DOHH2 (cell line): ENCODE results near the gene EPB41L3.

ENCODE experiments used
- EZH2phosphoT487 ChIP-seq: fragments of 200-600 bp; sonication (generic); IDR thresholded peaks from 2 replicates; pipeline ENCODE4 v1.6.1; 2017; ENCODE audit warnings: borderline replicate concordance, mild to moderate bottlenecking, antibody characterized with exemption, low read length, moderate library complexity, mixed read lengths
- TF ChIP-seq, protein P1 (sequence below): fragments of 200-600 bp; sonication (generic); IDR thresholded peaks from one replicate; pipeline ENCODE4 v1.5.1; 2014; ENCODE audit warnings: antibody characterized with exemption, mild to moderate bottlenecking, low read depth, low read length; ENCODE audit not compliant: poor library complexity, severe bottlenecking

DNA sequence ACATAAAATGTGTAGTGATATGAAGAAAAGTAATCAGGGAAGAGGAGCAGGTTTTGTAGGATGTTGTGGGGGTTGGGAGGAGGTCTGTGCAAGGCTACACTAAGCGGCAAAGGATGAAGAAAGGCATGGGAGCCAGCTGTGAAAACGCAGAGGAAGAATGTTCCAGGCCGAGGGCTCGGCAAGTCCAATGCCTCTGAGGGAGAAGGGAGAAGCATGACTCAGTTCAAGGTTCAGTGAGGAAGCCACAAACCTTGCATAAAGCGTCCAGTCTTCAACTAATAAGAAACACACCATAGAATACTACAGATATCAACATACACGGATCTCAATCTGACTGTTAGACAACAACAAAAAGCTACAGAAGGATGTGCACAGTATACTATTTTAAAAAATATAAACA is 16.2 kb downstream of the EPB41L3 start:
- TF ChIP-seq, protein P1, sequence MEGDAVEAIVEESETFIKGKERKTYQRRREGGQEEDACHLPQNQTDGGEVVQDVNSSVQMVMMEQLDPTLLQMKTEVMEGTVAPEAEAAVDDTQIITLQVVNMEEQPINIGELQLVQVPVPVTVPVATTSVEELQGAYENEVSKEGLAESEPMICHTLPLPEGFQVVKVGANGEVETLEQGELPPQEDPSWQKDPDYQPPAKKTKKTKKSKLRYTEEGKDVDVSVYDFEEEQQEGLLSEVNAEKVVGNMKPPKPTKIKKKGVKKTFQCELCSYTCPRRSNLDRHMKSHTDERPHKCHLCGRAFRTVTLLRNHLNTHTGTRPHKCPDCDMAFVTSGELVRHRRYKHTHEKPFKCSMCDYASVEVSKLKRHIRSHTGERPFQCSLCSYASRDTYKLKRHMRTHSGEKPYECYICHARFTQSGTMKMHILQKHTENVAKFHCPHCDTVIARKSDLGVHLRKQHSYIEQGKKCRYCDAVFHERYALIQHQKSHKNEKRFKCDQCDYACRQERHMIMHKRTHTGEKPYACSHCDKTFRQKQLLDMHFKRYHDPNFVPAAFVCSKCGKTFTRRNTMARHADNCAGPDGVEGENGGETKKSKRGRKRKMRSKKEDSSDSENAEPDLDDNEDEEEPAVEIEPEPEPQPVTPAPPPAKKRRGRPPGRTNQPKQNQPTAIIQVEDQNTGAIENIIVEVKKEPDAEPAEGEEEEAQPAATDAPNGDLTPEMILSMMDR: no peak
- no peak for TF ChIP-seq EZH2phosphoT487
